OCI-LY1 (cell line): Measurements from ENCODE around the gene CHRM2.

Experiments
- CTCF ChIP-seq: fragments of 200-600 bp; sonication (generic), shearing (Covaris generic); IDR thresholded peaks from 2 replicates; pipeline ENCODE4 v1.5.1; 2017; ENCODE audit warnings: mild to moderate bottlenecking, antibody characterized with exemption, low read length, moderate library complexity, mixed read lengths
- EZH2 ChIP-seq: fragments of 200-600 bp; sonication (generic), shearing (Covaris generic); IDR thresholded peaks from 2 replicates; pipeline ENCODE4 v1.8.0; 2017; ENCODE audit warnings: borderline replicate concordance, mixed run types, mild to moderate bottlenecking, antibody characterized with exemption, low read length, moderate library complexity, mixed read lengths

GRCh38 chr7:136878878-136879277 is 10.4 kb downstream of the CHRM2 start:
- no peak for TF ChIP-seq CTCF
- no peak for TF ChIP-seq EZH2
